Activated CD8-positive, alpha-beta T cell treated with anti-CD3 and anti-CD28 coated beads for 36 hours (primary cell): ENCODE results near the gene SDCCAG8. TPM values are rescaled to one million over a fixed set of nuclear protein-coding genes. Genes with fewer than 3 reads are reported as not detected.

Source experiments
- ATAC-seq: fragments of 200-7000 bp; cut with Tn5 transposase; one replicate; pipeline ENCODE4 v1.10.0; 2021; ENCODE audit warnings: mild to moderate bottlenecking, moderate library complexity
- CTCF ChIA-PET: fragments of 350-600 bp; sonication (Branson Sonifier 250); formaldehyde crosslinking; loops from one replicate; lab custom pipeline; 2021; ENCODE audit warnings: antibody characterized with exemption; lab: Charles Lee
- POLR2A ChIA-PET: fragments of 350-600 bp; sonication (Branson Sonifier 250); formaldehyde crosslinking; loops from one replicate; lab custom pipeline; 2021; ENCODE audit warnings: antibody characterized with exemption; lab: Charles Lee
- DNase-seq: peaks from one replicate; pipeline ENCODE4 v3.0.0-alpha.2; 2020
- H3K27ac Mint-ChIP-seq: one replicate; pipeline ENCODE4 v1.8.0; 2021; ENCODE audit warnings: mild to moderate bottlenecking, mixed read lengths
- H3K27me3 Mint-ChIP-seq: one replicate; pipeline ENCODE4 v1.8.0; 2021; ENCODE audit warnings: mixed read lengths
- H3K36me3 Mint-ChIP-seq: one replicate; pipeline ENCODE4 v1.8.0; 2021; ENCODE audit warnings: low read depth, mixed read lengths
- H3K4me1 Mint-ChIP-seq: one replicate; pipeline ENCODE4 v1.8.0; 2021; ENCODE audit warnings: low read depth, mixed read lengths
- H3K4me3 Mint-ChIP-seq: one replicate; pipeline ENCODE4 v1.8.0; 2021; ENCODE audit warnings: mild to moderate bottlenecking, moderate library complexity, mixed read lengths
- H3K9me3 Mint-ChIP-seq: one replicate; pipeline ENCODE4 v1.8.0; 2021; ENCODE audit warnings: mixed read lengths
- CTCF ChIP-seq: fragments of 200-600 bp; IDR thresholded peaks from one replicate; pipeline ENCODE4 v1.8.0; 2022; ENCODE audit warnings: antibody characterized with exemption, mild to moderate bottlenecking
- intact Hi-C: fragments of 100-400 bp; cut with micrococcal nuclease; formaldehyde crosslinking; loops from one replicate; pipeline ENCODE4 v1.10.0; 2022
- total RNA-seq, 2 experiments: library from RNA; stranded (reverse); gene quantifications; one replicate each; pipeline ENCODE4 v1.2.3, GENCODE V29; 2021

Gene SDCCAG8
- total RNA-seq, 2 experiments from 2014 or later, result 22.4 to 22.6 TPM

- H3K27ac Mint-ChIP-seq, result no peak overlapping the region
- no peak for TF ChIP-seq CTCF
- intact Hi-C loops, result loop anchor here (10.0 kb wide), 1 partner anchor 270 kb away; no protein-coding TSS in a partner anchor
- no peaks in the 10 kb centered on the region for H3K9me3 Mint-ChIP-seq
- no peak for DNase-seq
- POLR2A ChIA-PET, result no interaction called here
- CTCF ChIA-PET, result no interaction called here
- no peaks in the 10 kb centered on the region for H3K36me3 Mint-ChIP-seq
- peaks cover 10% of the 10 kb centered on the region for H3K4me1 Mint-ChIP-seq
- H3K4me3 Mint-ChIP-seq, result no peak overlapping the region
- H3K27me3 Mint-ChIP-seq, result no peaks in the 10 kb centered on the region
- no peak for ATAC-seq
Measured at GRCh38 chr1:243474136-243474881, 218.5 kb downstream of the SDCCAG8 start.

- intact Hi-C loops, result loop anchor here (10.0 kb wide), 1 partner anchor 270 kb away; no protein-coding TSS in a partner anchor
- no peak for ATAC-seq
- H3K4me1 Mint-ChIP-seq, result peaks cover 10% of the 10 kb centered on the region
Measured at GRCh38 chr1:243474906-243475305, 219.1 kb downstream of the SDCCAG8 start.

GRCh38 chr1:243475966-243476365 is 220.1 kb downstream of the SDCCAG8 start:
- Mint-ChIP-seq H3K4me1 (peaks cover 10% of the 10 kb centered on the region), H3K9me3 (no peaks in the 10 kb centered on the region), H3K27ac (no peak overlapping the region), H3K27me3 (no peaks in the 10 kb centered on the region), H3K36me3 (peaks cover 3% of the 10 kb centered on the region), H3K4me3 (no peak overlapping the region)
- no peak for TF ChIP-seq CTCF
- ChIA-PET CTCF (interaction anchor here (1.1 kb wide), 1 partner anchor 273 kb away, joined by 3 read pairs; no protein-coding TSS in a partner anchor), POLR2A (no interaction called here)
- no peak for ATAC-seq
- DNase-seq, result peak; percentile 27
- intact Hi-C loops, result loop anchor here (10.0 kb wide), 1 partner anchor 269 kb away; no protein-coding TSS in a partner anchor

More at GRCh38 chr1:243474906-243475305, 219.1 kb downstream of the SDCCAG8 start:
- CTCF ChIA-PET, result no interaction called here
- Mint-ChIP-seq H3K27me3 (no peaks in the 10 kb centered on the region), H3K36me3 (peaks cover 1% of the 10 kb centered on the region), H3K9me3 (no peaks in the 10 kb centered on the region), H3K4me3 (no peak overlapping the region), H3K27ac (no peak overlapping the region)
- no peak for DNase-seq
- no peak for TF ChIP-seq CTCF
- POLR2A ChIA-PET, result no interaction called here

- intact Hi-C loops, result loop anchor here (10.0 kb wide), 1 partner anchor 267 kb away; no protein-coding TSS in a partner anchor
- Mint-ChIP-seq H3K36me3 (peaks cover 3% of the 10 kb centered on the region), H3K4me3 (no peak overlapping the region), H3K27me3 (no peaks in the 10 kb centered on the region), H3K27ac (no peak overlapping the region), H3K9me3 (no peaks in the 10 kb centered on the region), H3K4me1 (peaks cover 18% of the 10 kb centered on the region)
- ATAC-seq (no peak), DNase-seq (no peak)
- no peak for TF ChIP-seq CTCF
- CTCF ChIA-PET, result interaction anchor here (0.9 kb wide), 1 partner anchor 13 kb away, joined by 3 read pairs; no protein-coding TSS in a partner anchor
- POLR2A ChIA-PET, result no interaction called here
Measured at GRCh38 chr1:243477731-243478290, 222.0 kb downstream of the SDCCAG8 start.

GRCh38 chr1:243481101-243481500 is 225.3 kb downstream of the SDCCAG8 start:
- H3K9me3 Mint-ChIP-seq, result no peaks in the 10 kb centered on the region
- intact Hi-C loops, result no loop called here
- ChIA-PET CTCF (no interaction called here), POLR2A (no interaction called here)
- peak; percentile 16 for DNase-seq
- H3K4me3 Mint-ChIP-seq, result no peak overlapping the region
- TF ChIP-seq CTCF, result no peak
- peaks cover 11% of the 10 kb centered on the region for H3K4me1 Mint-ChIP-seq
- peak; percentile 44 for ATAC-seq
- no peak overlapping the region for H3K27ac Mint-ChIP-seq
- H3K27me3 Mint-ChIP-seq, result no peaks in the 10 kb centered on the region
- peaks cover 3% of the 10 kb centered on the region for H3K36me3 Mint-ChIP-seq
